ENCODE data around the gene SNX8. TPM values are rescaled to one million over a fixed set of nuclear protein-coding genes. Genes with fewer than 3 reads are reported as not detected.
"Not testable (repeated sequence)": the region's sequence is repeated elsewhere in the genome, so short reads cannot be mapped to it uniquely, and the experiment has no call there.

Gene SNX8
- total RNA-seq, 2 donors from 2014 or later, result 21.8 to 38.0 TPM

- ATAC-seq, result no peak
- no peak for DNase-seq
- intact Hi-C loops (cut with DNase I, micrococcal nuclease), result no loop called here
Observed at GRCh38 chr7:2271273-2272026, 42.8 kb downstream of the SNX8 start.

GRCh38 chr7:2270495-2270894, 43.7 kb downstream of the SNX8 start:
- DNase-seq (no peak), ATAC-seq (no peak)
- intact Hi-C loops (cut with DNase I, micrococcal nuclease), result no loop called here

GRCh38 chr7:2269991-2270460, 44.2 kb downstream of the SNX8 start:
- DNase-seq (no peak), ATAC-seq (no peak)
- intact Hi-C loops (cut with DNase I, micrococcal nuclease), result no loop called here

GRCh38 chr7:2269089-2269990, 44.9 kb downstream of the SNX8 start:
- intact Hi-C loops (cut with DNase I, micrococcal nuclease); DNase-seq; ATAC-seq: not testable (repeated sequence)

GRCh38 chr7:2266911-2267310, 47.3 kb downstream of the SNX8 start:
- DNase-seq (no peak), ATAC-seq (no peak)
- intact Hi-C loops (cut with DNase I, micrococcal nuclease), result no loop called here

- ATAC-seq, result no peak
- DNase-seq, result no peak
- intact Hi-C loops (cut with DNase I, micrococcal nuclease), result no loop called here
Observed at GRCh38 chr7:2264158-2264557, 50.1 kb downstream of the SNX8 start.

GRCh38 chr7:2263176-2263575, 51.1 kb downstream of the SNX8 start:
- ATAC-seq (no peak), DNase-seq (no peak)
- intact Hi-C loops (cut with DNase I, micrococcal nuclease), result no loop called here

GRCh38 chr7:2261611-2262010, 52.6 kb downstream of the SNX8 start:
- ATAC-seq (no peak), DNase-seq (no peak)
- intact Hi-C loops (cut with DNase I, micrococcal nuclease), result no loop called here

GRCh38 chr7:2260820-2261219, 53.4 kb downstream of the SNX8 start:
- ATAC-seq, result no peak
- DNase-seq, result no peak
- intact Hi-C loops (cut with DNase I, micrococcal nuclease), result no loop called here

- no peak for DNase-seq
- ATAC-seq, result no peak
- intact Hi-C loops (cut with DNase I, micrococcal nuclease), result no loop called here
Observed at GRCh38 chr7:2259480-2259879, 54.8 kb downstream of the SNX8 start.

GRCh38 chr7:2258661-2259365, 55.4 kb downstream of the SNX8 start:
- DNase-seq (no peak), ATAC-seq (no peak)
- intact Hi-C loops (cut with DNase I, micrococcal nuclease), result no loop called here

- intact Hi-C loops (cut with DNase I, micrococcal nuclease), result no loop called here
- DNase-seq (no peak), ATAC-seq (no peak)
Observed at GRCh38 chr7:2257651-2258050, 56.6 kb downstream of the SNX8 start.

GRCh38 chr7:2257046-2257551, 57.1 kb downstream of the SNX8 start:
- intact Hi-C loops (cut with DNase I, micrococcal nuclease), result no loop called here
- ATAC-seq, result no peak
- DNase-seq, result no peak

GRCh38 chr7:2256306-2257045, 57.8 kb downstream of the SNX8 start:
- intact Hi-C loops (cut with DNase I, micrococcal nuclease), result no loop called here
- ATAC-seq (no peak), DNase-seq (no peak)

- intact Hi-C loops (cut with DNase I, micrococcal nuclease), result no loop called here
- DNase-seq, result no peak
- no peak for ATAC-seq
Observed at GRCh38 chr7:2255145-2256139, 58.8 kb downstream of the SNX8 start.

- intact Hi-C loops (cut with DNase I, micrococcal nuclease), result no loop called here
Observed at GRCh38 chr7:2254429-2255144, 59.7 kb downstream of the SNX8 start.

More at GRCh38 chr7:2254429-2255144, 59.7 kb downstream of the SNX8 start:
- ATAC-seq, result no peak
- no peak for DNase-seq
